Activated CD4-positive, alpha-beta T cell treated with anti-CD3 and anti-CD28 coated beads, Interleukin-2, amount 50 U/mL, for 48 hours (primary cell): ENCODE measurements around the gene RAB43.
"Not testable (repeated sequence)": the region's sequence is repeated elsewhere in the genome, so short reads cannot be mapped to it uniquely, and the experiment has no call there.

Source experiments
- DNase-seq, 2 experiments: peaks; one replicate each; pipeline ENCODE4 v3.0.0-alpha.2; 2020

Gene RAB43

DNA sequence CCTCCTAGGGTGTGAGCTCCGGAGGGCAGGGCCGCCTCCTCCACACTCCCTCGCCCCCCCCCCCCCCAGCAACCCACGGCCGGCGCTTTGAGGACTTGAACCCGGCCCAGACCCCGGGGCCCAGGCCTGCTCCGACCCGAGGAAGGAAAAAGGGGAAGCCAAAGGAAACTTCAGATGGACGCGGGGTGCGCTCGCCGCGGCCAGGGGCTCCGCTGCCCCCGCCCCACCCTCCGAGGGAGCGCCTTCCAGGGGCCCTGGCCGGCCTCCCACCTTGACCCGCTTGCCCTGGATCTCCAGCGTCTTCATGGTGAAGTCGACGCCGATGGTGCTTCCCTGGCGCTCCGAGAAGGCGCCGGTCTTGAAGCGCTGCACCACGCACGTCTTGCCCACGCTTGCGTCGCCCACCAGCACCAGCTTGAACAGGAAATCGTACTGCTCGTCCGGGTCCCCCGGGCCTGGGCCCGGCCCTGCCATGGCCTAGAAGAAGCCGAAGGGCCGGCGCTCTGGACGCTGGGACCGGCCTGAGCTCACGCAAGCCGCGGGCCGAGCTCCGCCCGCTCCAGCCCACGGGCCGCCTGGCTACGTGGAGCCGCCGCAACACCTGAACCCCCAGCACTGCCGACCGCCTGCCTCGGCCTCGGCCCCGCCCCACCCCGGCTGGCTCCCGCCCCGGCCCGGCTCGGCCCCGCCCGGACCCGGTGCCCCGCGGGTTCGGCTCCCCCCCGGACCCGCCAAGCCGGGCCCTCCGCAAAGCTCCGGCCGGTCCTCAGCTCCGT lies 400 bp downstream of the RAB43 start:
- no peak for DNase-seq

- peak; percentile 92 to 95 for DNase-seq
Measured at GRCh38 chr3:129120254-129121004, 1.2 kb downstream of the RAB43 start.

DNA sequence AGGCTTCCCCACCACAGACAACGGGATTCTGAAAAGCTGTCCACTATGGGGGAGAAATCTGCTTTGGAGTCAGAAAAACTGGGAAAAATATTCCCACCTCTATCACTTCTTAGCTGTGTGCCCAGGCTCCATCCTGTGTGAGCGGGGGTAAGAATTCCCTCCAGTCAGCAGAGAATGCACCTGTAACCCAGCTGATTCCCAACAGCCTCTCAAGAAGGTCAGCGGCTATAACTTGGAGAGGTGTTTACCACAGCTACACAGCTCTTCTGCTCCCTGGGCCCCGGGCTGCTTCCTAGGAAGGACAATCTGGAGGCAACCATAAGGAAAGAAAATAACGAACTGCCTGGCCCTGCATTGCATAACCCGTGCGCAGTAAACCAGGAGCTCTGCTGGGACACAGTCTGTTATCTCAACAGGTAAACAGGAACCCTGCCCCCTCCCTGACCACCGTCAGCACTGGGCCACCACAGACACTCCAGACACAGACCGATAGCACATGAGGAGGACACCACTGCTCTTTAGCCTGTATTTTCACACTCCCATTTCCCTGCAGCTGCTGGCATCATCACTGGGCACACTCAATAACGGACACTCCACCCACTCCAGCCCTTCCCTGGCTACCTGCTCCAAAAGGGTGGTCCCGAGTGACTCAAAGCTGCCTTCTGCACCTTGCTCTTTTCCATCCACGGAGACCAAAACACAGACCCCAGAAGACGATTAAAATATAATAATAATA lies 2.1 kb downstream of the RAB43 start:
- DNase-seq: peak; percentile 35 to 45

DNA sequence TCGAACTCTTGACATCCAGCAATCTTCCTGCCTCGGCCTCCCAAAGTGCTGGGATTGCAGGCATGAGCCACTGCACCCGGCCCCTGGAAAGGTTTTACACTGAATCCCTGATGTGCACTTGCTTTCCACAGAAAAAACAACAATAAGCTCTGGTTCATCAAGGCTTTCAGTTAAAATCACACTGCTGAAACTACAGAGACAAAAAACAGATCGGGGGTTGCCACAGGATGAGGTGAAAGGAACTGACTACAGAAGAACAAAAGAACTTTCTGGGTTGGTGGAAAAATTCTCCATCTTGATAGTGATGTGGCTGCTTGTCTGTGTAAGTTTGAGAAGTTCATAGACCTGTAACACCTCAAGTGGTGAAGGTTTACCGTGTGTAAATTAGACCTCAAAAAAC lies 2.9 kb downstream of the RAB43 start:
- peak in 1 of 2 experiments; percentile 41 for DNase-seq

- no peak for DNase-seq
Measured at GRCh38 chr3:129117134-129117533, 4.5 kb downstream of the RAB43 start.

DNA sequence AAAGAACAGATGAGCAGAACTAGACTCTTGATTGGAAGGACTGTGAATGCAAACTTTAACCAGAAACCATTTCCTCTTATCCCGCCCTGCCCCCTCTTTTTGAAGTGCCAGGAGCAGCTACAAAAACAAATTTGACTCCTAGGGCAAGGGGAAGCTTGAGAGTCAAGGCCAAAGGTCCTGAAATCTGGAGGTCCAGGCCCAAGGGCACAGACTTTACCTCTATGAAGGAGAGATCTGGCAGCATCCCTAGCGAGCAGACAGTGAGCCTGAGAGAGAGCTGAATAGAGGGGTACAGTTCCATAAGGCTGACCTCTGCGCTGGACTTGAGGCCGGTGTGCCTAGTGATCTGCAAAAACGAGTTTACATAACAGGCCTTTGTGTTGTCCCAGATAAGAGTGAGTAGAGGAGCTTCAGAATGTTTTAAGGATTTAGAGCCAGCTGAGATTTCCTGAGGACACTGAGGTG lies 5.1 kb downstream of the RAB43 start:
- DNase-seq: no peak

DNA sequence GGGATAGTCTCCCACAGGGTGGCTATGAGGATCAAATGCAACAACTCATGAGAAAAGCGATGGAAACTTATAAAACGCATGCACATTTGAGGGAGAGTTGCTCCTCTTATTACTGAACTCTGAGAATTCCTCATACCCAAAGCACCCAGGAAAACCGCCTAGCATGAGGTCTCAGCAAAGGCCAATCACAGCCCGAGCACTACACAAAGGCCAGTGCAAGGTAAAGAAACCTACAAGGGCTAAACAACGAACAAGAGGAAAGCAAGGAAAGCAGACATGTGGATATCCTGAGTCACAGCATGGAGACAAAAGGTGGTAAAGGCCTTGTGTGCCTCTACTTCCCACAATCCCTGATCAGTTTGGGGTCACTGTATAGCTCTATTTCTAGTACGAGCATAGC lies 7.1 kb downstream of the RAB43 start:
- DNase-seq: no peak

GRCh38 chr3:129112308-129113052 lies 9.1 kb downstream of the RAB43 start:
- DNase-seq: peak in 1 of 2 experiments; percentile 29

- not testable (repeated sequence) for DNase-seq
Measured at GRCh38 chr3:129111076-129111780, 10.4 kb downstream of the RAB43 start.

GRCh38 chr3:129107793-129108192 lies 13.8 kb downstream of the RAB43 start:
- no peak for DNase-seq

GRCh38 chr3:129106866-129107565 lies 14.6 kb downstream of the RAB43 start:
- DNase-seq: no peak

DNA sequence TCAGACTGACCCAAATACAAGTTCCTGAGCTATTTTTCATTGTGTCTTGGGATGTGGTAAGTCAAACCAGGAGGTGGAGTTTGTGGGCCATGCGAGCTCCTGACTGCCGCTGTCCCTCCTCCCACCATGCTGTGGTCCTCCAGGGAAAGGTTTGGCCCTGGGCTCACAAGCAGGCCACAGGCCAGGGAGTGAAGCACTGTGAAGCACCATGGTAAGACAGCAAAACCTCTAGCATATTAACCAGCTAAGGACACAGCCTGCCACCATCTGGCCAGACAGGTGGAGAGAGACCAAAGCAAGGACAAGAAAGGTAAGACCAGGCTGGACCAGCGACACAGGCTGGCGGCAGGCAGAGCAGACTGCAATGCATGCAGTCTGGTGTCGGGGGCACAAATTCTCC lies 15.3 kb downstream of the RAB43 start:
- no peak for DNase-seq

DNA sequence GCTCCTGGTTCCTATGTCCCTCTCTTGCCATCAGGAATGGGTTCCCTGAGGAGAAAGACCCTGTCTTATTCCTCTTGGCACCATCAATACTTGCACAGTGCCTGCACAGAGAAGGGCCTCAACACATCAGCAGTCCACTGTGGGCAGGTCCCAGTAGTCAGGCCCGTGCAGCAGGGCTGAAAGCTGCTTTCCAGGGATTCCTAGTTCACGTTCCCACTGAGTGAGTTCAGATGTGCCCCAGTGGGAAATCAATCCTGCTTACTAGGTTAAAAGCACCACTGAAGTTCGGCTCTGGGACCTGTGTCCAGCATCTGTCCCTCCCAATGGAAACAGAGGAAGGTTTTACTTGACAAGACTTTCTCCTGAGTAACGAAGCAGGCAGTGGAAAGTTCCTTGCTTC lies 15.7 kb downstream of the RAB43 start:
- no peak for DNase-seq

DNA sequence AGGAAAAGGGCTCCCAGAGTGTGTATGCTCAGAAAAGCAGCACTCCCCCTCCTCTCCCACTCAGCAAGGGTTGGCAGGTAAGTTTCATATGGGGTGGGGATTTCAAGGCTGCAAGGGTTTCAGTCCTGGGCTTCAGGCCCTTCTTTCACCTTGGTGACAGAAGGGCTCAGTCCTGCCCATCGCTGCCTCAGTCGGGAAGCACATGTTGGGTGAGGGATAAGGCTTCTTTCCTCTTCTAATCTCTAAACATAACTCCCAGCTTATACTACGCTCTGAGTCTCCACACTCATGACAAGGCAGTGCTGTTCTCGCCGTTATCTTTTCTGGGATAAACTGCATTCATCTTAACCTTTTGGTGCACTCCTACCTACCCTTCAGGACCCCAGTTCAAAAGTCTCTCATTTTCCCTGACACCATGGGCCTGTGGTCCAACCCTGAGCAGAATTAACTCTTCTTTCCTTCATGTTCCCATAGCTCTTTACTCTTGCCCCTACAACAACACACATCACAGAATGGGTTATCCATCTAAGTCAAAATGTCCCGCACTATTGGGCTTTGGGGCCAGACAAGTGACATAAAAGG lies 17.0 kb downstream of the RAB43 start:
- DNase-seq: no peak

- no peak for DNase-seq
Measured at GRCh38 chr3:129104051-129104450, 17.6 kb downstream of the RAB43 start.

DNA sequence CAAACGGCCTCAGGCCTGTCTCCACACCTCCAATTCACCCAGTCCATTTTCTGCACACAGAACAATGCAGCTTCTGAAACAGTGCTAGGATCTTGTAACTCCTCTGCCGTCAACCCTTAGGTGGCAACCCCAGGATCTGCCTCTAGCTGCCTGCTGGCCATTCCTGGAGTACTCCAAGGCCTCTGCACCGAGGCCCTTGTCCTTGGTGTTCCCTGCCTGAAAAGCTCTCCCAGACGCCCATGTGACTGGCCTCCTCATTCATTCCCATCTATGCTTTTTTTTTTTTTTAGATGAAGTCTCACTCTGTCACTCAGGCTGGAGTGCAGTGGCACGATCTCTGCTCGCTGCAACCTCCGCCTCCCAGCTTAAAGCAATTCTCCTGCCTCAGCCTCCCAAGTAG lies 18.3 kb downstream of the RAB43 start:
- DNase-seq: no peak

- no peak for DNase-seq
Measured at GRCh38 chr3:129101370-129102138, 20.1 kb downstream of the RAB43 start.

DNA sequence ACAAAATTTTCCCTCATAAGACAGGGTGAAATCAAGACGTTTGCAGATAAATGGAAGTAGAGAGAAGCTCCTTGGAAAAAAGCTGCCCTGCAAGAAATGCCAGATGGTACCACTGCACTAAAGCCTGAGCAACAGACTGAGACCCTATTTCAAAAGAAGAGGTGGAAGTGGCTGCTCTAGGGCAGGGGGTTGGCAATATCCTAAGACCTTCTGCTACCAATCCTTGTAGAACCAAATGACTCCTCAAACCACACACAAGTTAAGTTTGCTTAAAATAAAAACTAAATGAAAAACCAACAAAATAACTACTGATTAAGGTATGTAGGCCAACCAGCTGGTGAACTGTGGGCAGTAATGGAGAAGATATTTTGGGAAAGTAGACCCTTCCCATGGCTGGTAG lies 21.3 kb downstream of the RAB43 start:
- DNase-seq: no peak

DNA sequence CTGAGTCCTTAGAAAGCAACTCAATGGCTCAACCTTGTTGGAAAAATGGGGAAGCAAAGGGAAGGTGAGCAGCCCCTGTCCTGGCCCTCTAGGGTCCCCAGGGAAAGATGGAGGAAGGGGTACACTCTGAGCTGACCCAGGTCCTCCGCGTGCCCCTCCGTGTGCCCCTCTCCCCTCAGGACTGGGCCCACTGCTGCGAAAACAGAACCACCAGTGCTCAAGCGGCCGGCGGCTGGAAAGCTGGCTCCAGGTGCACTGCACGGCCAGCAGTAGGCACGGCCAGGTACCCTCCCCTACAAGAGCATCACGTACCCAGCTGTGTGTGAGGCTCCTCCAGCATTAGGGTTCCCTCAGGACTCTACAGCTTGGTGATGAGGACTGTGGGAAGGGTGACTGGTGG lies 26.3 kb downstream of the RAB43 start:
- DNase-seq: no peak

GRCh38 chr3:129088312-129088711 lies 33.3 kb downstream of the RAB43 start:
- DNase-seq: not testable (repeated sequence)
